Stromal cell of bone marrow (primary cell): ENCODE results near the gene NDUFV2.
"Not testable (repeated sequence)": the region's sequence is repeated elsewhere in the genome, so short reads cannot be mapped to it uniquely, and the experiment has no call there.

ENCODE experiments used
- DNase-seq: peaks from one replicate; pipeline ENCODE4 v3.0.0-alpha.2; 2012; ENCODE audit warnings: low read depth

The NDUFV2 gene

DNA sequence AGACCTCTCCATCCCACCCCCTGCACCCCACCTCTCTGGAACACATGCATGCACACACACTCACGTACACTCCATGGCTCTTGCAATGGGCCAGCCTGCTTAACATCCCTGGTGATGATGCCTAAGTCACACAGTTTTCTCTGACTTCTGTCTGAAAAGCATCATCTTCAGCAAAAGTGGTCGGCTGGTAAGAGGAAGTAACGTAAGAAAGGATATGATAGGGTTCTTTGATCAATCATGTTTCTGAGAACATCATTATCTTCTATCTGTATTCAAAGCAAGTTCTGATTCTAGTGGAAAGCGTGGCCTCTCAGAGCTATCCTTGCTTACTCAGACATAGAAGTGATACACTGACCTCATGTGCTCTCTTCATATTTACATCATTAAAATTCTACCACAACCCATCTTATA lies 11.4 kb upstream of the NDUFV2 start:
- no peak for DNase-seq

DNA sequence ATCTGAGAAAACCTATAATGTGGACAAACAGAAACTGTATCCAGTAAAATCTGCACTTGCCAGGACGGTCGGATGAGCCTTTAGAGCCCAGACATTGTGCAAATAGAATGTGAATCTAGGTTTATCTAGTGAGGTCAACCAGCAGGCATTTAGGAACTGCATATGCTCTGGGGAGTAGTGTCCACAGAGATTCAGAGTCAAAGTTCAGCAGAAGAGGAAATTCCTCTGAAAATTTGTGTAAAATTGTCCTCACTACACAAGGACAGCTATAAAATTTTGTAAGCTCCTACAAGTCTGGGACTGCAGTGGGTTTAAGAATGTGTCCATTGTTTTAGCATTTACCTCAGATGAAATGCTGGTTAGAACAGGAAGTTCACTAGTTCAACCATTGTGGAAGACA lies 9.8 kb upstream of the NDUFV2 start:
- no peak for DNase-seq

GRCh38 chr18:9093109-9093508 lies 9.4 kb upstream of the NDUFV2 start:
- DNase-seq: not testable (repeated sequence)

- peak; percentile 68 for DNase-seq
Measured at GRCh38 chr18:9094307-9095226, 7.9 kb upstream of the NDUFV2 start.

DNA sequence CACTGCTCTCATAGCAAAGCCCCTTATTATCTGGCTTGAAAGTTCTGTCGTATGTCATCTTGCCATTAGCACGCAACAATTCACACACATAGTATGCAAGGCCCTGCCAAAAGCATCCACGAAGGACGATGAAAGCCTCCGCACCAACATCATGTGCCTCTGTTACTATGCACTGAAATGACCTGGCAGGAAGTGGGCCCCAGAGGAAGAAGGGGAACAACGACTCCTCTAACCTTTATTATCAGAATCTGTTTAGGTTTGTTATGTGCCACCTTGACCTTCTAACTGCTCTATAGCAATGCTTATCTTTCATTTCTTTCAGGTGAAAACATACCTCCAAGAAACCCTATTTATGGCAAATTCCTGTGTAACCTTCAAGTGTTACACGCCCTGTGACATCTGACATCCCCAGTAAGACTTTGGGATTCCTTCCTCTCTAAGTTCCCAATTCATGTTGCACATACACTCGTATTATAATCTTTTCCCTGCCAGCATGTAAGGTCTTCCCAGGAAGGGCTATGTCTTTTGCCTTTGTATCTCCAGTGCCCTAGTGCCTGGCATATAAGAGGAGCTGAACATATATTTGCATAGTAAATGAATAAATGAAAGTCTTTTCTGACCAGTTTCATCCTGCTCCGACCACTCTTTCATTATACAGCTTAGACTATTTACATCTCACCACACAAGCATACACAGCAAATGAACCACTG lies 7.0 kb upstream of the NDUFV2 start:
- DNase-seq: no peak

GRCh38 chr18:9096007-9096371 lies 6.5 kb upstream of the NDUFV2 start:
- DNase-seq: no peak

DNA sequence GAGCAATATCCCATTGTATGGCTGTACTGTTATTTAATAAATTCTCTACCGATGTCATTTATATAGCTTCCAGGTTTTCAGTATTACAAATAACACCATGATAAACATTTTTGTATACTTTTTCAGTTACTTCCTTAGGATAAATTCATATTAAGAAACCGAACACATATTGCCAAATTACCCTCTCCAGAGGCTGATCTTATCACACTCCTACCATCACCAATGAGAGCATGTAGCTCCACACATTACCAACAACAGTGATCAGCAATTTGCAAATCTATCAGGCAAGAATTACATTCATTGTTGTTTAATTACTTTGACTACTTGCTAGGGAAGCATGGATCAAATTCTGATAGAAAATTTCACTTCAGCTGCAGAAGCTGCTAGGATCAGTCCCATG lies 5.8 kb upstream of the NDUFV2 start:
- no peak for DNase-seq

DNA sequence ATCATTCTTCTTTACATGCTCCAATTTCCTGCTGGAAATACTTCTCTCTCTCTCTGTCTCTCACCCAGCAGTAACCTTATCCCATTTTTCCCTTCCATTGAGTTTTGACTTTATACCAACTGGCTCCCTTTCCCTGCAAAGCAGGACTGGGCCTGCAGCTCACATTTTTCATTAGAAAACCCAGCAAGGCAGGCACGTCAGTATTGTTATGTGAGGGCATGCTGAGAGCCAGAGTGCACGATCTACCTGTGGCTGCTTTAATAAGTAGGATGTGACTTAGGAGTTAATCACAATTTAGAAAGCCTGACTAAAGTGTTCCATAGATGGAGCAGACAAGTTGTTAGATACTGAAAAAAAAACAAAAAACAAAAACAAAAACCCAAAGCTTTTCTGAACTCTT lies 5.2 kb upstream of the NDUFV2 start:
- no peak for DNase-seq

- DNase-seq: no peak
Measured at GRCh38 chr18:9100796-9101195, 1.7 kb upstream of the NDUFV2 start.

DNA sequence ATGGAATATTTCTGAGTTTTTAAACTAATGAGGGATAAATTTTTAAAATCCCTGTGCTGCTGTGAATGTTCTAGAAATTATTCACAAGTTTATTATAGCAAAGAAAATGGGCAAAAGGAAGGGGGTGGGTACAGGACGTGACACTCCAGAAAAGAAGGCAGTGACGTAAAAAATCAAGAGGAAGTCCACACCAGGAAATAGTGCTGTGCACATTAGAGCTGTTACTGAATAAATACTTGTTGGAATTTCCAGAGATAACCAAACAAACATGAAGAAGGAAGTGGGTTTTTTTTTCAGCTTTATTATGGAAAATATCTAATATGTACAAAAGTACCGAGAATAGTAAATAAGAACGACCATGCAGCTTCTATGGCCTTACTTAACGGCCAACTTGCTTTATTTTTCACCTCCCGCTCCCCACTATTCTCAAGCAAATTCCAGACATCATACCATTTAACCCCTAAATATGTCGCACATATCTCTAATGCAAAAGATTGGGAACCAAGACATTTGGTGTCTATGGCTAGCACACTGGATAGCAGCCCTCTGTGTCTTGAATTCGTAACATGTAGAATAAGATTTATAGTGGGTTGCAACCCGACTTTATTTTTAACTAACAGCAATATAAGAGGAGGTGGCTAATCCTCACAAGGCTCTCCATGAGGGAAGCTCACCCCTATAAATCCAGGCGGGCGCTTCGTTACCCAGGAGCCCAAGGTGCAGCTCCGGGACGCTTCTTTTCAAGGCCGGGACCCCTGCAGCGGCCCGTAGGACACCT lies 580 bp upstream of the NDUFV2 start:
- peak; percentile 57 for DNase-seq

DNA sequence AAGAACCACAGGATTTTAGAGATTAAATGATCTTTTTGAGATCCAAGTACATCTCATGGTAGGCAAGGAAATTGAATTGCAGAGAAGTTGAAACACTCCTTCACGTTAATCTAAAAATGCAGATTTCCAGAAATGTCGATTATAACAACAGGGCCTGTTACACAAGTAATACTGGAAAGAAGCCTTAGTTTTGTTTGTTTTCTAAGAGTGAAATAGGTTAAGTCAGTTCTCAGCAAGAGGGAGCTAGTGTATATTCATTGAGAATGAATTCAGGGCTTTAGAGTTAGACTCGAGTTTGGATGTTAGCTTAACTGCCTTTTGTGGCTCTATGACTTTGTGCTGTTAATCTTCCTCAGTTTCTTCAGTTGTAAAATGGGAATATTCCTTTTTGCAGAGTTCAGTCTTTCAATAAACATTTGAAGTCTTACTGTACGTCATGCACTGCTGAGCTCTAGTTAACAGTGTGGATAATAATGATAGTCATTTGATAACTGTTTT lies 926 bp downstream of the NDUFV2 start:
- DNase-seq: no peak

DNA sequence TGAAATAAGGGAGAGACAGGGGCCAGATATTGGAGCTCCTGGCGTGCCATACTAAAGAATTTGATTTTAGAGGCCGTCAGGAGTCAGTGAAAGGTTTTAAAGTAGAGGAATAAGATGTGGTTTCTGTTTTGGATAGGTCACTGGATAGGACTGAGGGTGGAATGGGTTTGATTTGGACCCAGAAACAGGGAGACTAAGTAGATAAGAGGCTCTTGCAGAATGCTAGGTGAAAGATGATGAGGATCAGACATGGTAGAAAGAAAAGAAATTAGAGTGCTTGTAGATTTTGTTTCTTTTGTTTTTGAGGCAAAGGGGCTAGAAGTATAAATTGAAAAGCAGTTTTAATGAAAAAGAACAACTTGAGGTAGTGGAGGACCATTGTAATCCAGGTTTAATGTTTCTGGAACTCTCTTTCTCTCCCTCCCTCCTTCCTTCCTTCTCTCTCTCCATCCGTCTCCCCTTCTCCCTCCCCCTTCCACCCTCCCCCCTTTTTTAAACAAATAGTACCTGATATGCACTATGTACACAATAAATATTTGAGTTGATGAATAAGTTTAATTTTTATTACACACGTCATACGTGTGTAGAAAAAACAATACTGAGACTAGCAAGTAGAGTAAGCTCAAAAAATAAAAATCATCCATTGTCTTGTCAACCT lies 1.9 kb downstream of the NDUFV2 start:
- no peak for DNase-seq

DNA sequence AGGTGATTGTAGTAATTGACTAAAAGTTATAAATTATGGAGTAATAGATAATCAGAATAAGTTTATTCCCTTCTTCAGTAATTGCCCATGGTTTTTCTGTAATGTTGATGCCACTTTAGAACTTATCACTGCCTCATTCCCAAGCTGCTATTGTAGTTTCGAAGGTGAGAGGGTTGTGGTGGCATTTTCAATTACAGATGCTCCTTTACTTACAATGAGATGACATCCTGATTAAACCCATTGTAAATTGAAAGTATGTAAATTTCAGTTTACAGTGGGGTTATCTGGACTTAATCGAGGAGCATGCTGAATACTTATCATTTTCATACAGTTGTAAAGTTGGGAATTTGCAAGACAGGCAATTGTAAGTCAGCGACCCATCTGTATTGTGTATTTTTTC lies 2.9 kb downstream of the NDUFV2 start:
- DNase-seq: no peak

- DNase-seq: no peak
Measured at GRCh38 chr18:9106094-9106493, 3.6 kb downstream of the NDUFV2 start.

DNA sequence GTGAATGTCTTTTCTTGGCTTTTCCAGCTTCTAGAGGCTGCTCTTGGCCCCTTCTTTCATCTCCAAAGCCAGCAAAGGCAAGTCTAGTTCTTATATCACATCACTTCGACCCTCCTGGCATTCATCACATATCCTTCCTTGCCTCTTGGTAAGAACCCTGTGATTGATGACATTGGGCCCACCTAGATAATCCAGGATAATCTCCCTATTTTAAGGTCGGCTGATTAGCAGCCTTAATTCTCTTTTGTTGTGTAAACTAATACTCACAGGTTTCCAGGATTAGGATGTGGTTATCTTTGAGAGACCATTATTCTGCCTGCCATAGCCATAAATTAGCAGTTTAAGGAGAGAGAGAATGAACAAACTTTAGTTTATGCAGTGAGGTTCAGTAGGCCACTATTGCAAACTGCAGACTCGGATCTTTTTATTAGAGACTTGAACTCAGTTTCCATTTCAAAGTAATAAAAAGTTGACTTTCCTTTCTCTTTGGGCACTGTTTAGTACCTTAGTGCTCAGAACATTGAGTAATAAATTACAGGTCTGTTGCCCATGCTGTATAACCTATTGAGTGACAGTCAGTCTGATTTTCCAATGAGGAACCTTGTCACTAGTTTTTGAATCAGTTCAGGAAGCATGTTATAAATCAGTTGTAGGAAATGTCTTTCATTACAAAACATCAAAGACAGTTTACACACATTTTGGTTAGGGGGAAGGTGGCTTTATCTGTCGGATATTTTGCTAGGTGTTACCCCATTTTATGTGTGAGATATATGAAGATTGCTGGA lies 4.5 kb downstream of the NDUFV2 start:
- no peak for DNase-seq

DNA sequence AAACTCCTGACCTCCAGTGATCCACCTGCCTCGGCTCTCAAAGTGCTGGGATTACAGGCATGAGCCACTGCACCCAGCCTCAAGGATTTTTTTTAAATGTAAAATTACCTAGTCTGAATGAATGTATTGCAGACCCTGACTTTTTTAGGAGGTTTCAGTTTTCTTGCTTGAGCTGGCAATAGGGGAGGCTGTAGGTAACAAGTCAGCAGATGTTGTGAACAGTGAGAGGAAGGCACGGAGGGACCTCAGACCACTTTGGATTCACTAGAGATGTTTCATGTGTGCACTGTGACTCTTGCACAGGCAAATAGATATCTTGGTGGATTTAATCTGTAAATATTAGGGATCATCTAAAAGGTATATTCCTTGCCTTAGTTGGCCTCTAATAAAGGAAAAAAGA lies 6.4 kb downstream of the NDUFV2 start:
- no peak for DNase-seq

GRCh38 chr18:9109523-9109922 lies 7.0 kb downstream of the NDUFV2 start:
- peak; percentile 61 for DNase-seq

DNA sequence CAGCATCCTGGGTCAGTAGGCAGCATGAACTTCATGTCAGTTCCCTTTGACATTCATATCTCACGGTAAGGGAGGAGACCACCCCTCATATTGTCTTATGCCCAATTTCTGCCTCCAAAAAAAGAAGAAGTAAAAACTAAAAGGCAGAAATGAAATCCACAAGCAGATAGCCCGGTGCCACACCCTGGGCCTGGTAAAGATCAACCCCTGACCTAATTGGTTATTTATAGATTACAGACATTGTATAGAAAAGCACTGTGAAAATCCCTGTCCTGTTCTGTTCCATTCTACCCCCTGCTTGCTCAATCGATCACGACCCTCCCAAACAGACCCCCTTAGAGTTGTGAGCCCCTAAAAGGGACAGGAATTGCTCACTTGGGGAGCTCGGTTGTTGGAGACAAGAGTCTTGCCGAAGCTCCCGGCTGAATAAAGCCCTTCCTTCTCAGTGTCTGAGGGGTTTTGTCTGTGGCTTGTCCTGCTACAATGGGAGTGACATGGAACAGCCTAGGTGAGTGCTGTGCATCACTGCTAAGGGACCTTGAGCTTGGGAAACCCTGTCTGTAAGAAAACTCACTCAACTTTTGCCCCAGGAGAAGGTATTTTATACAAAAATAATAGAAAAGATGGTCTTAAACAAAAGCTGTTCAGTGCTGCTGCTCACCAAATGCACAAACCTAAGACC lies 11.1 kb downstream of the NDUFV2 start:
- no peak for DNase-seq

DNA sequence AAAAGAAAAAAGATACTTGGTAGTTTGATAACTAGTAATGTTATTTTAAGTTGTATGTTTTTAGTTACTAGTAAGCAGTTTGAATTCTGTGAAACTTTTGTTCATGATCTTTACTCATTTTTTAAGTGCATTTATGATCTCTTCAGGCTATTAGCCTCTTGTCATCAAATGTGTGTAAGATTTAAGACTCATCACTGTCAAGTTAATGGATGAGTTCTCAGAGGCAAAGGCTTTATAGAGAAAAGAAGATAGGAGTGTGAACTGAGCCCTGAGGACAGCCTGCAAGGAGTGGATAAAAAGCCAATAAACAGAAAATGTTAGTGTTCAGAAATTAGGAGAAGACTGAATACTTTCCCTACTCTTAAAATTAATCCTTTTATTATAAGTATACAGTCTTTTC lies 13.5 kb downstream of the NDUFV2 start:
- DNase-seq: no peak

GRCh38 chr18:9117980-9118841 lies 15.7 kb downstream of the NDUFV2 start:
- DNase-seq: no peak
